ENCODE results near the gene SHPK. TPM values are rescaled to one million over a fixed set of nuclear protein-coding genes. Genes with fewer than 3 reads are reported as not detected.

Gene SHPK
- total RNA-seq, 1 donor from 2014 or later, result 14.1 TPM

DNA sequence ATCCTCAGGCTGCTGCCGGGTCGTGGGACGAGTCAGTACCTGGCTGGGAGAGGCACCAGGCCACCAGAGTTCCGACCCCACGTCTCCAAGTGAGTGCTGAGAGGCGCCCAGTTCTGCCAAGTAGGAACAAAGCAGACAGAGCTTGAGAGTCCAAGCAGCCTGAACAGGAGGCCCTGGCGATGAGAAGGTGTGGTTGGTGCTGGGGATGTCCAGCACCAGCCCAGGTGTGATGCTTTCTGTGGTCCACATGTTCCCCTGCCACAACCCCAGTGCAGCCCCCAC is 21.5 kb upstream of the SHPK start:
- no peak overlapping the region for H3K4me3 Mint-ChIP-seq (ENCODE audit: unreplicated experiment)
- H3K36me3 Mint-ChIP-seq (ENCODE audit: low read depth, unreplicated experiment), result no peaks in the 10 kb centered on the region
- TF ChIP-seq, protein P1, sequence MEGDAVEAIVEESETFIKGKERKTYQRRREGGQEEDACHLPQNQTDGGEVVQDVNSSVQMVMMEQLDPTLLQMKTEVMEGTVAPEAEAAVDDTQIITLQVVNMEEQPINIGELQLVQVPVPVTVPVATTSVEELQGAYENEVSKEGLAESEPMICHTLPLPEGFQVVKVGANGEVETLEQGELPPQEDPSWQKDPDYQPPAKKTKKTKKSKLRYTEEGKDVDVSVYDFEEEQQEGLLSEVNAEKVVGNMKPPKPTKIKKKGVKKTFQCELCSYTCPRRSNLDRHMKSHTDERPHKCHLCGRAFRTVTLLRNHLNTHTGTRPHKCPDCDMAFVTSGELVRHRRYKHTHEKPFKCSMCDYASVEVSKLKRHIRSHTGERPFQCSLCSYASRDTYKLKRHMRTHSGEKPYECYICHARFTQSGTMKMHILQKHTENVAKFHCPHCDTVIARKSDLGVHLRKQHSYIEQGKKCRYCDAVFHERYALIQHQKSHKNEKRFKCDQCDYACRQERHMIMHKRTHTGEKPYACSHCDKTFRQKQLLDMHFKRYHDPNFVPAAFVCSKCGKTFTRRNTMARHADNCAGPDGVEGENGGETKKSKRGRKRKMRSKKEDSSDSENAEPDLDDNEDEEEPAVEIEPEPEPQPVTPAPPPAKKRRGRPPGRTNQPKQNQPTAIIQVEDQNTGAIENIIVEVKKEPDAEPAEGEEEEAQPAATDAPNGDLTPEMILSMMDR (IDR thresholded peaks at IDR 0.05; ENCODE audit: unreplicated experiment), result no peak
- peaks cover 8% of the 10 kb centered on the region for H3K27me3 Mint-ChIP-seq (ENCODE audit: unreplicated experiment)
- no peaks in the 10 kb centered on the region for H3K4me1 Mint-ChIP-seq (ENCODE audit: unreplicated experiment)
- no peaks in the 10 kb centered on the region for H3K9me3 Mint-ChIP-seq (ENCODE audit: unreplicated experiment)
- H3K27ac Mint-ChIP-seq (ENCODE audit: unreplicated experiment), result no peak overlapping the region
- DNase-seq (ENCODE audit: low spot score), result no peak

DNA sequence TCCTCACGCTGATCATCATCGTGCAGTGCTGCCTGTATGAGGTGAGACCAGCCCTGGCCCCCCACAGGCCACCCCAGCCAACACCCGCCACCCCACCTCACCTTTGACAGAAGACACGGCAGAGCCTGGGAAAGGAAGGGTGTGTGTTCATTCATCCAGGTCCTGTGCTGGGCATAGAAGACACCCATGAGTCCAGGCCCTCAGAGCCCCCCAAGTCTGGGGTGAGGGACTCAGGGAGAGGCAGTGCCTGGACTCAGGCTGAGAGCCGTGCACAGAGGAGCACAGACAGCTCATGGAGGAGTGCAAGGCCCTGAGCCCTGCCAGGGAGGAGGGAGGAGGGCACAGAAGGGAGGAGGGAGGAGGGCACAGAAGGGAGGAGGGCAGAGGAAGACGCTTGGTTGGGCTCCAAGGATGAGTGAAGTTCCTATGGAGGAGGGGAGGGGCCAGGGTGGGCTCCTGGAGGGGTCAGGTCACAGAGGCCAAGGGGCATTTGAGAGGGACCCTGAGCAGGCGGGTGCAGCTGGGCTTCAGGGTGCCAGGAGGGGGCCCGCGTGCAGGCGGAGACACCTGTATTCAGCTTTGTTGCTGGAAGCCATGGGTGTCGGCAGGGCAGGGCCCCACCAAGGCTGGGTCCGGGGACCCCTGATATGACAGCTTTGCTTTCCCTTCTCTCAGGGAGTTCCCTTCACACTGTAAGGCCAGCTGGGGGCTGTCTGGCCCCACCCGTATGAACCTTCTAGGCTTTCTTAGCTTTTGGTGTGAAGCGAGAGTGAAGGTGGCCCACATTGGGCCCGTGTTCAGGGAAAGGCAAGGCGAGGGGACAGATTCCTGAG is 20.9 kb upstream of the SHPK start:
- TF ChIP-seq, protein P1 (IDR thresholded peaks at IDR 0.05; ENCODE audit: unreplicated experiment), result no peak
- no peak overlapping the region for H3K4me3 Mint-ChIP-seq (ENCODE audit: unreplicated experiment)
- H3K9me3 Mint-ChIP-seq (ENCODE audit: unreplicated experiment), result no peaks in the 10 kb centered on the region
- peaks cover 6% of the 10 kb centered on the region for H3K27me3 Mint-ChIP-seq (ENCODE audit: unreplicated experiment)
- H3K27ac Mint-ChIP-seq (ENCODE audit: unreplicated experiment), result no peak overlapping the region
- no peaks in the 10 kb centered on the region for H3K4me1 Mint-ChIP-seq (ENCODE audit: unreplicated experiment)
- H3K36me3 Mint-ChIP-seq (ENCODE audit: low read depth, unreplicated experiment), result no peaks in the 10 kb centered on the region
- DNase-seq (ENCODE audit: low spot score), result no peak

DNA sequence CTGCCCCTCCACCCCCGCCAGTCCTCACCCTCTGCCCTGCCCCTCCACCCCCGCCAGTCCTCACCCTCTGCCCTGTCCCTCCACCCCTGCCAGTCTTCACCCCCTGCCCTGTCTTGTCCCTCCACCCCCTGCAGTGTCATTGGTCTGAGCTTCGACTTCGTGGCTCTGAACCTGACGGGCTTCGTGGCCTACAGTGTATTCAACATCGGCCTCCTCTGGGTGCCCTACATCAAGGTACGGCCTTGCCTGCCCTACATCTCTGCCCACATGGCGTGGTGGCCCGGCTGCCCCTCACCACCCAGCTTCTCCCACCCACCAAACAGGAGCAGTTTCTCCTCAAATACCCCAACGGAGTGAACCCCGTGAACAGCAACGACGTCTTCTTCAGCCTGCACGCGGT is 20.3 kb upstream of the SHPK start:
- DNase-seq (ENCODE audit: low spot score), result no peak
- no peak overlapping the region for H3K4me3 Mint-ChIP-seq (ENCODE audit: unreplicated experiment)
- H3K4me1 Mint-ChIP-seq (ENCODE audit: unreplicated experiment), result no peaks in the 10 kb centered on the region
- peak overlapping the region; percentile 52 for H3K27ac Mint-ChIP-seq (ENCODE audit: unreplicated experiment)
- no peaks in the 10 kb centered on the region for H3K9me3 Mint-ChIP-seq (ENCODE audit: unreplicated experiment)
- TF ChIP-seq, protein P1 (IDR thresholded peaks at IDR 0.05; ENCODE audit: unreplicated experiment), result no peak
- H3K27me3 Mint-ChIP-seq (ENCODE audit: unreplicated experiment), result peaks cover 6% of the 10 kb centered on the region
- no peaks in the 10 kb centered on the region for H3K36me3 Mint-ChIP-seq (ENCODE audit: low read depth, unreplicated experiment)

DNA sequence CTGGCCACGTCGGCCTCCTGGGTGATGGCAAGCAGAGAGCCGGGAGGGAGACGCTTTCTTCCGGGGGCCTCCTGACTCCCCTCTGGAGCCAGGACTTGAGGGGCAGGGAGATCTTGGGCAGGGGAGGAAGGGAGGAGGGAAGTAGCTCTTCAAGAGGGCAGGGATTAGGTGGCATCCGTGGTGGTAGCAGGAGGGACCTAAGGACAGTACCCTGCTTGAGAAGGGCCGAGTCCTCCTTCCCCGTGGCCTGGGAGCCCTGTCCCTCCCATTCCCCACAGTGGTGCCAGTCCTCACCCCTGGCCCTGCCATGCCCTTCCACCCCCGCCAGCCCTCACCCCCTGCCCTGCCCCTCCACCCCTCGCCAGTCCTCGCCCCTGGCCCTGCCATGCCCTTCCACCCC is 19.7 kb upstream of the SHPK start:
- peaks cover 3% of the 10 kb centered on the region for H3K27me3 Mint-ChIP-seq (ENCODE audit: unreplicated experiment)
- TF ChIP-seq, protein P1 (IDR thresholded peaks at IDR 0.05; ENCODE audit: unreplicated experiment), result no peak
- H3K4me1 Mint-ChIP-seq (ENCODE audit: unreplicated experiment), result no peaks in the 10 kb centered on the region
- no peak overlapping the region for H3K4me3 Mint-ChIP-seq (ENCODE audit: unreplicated experiment)
- no peak for DNase-seq (ENCODE audit: low spot score)
- H3K9me3 Mint-ChIP-seq (ENCODE audit: unreplicated experiment), result no peaks in the 10 kb centered on the region
- no peaks in the 10 kb centered on the region for H3K36me3 Mint-ChIP-seq (ENCODE audit: low read depth, unreplicated experiment)
- H3K27ac Mint-ChIP-seq (ENCODE audit: unreplicated experiment), result peak overlapping the region; percentile 52

DNA sequence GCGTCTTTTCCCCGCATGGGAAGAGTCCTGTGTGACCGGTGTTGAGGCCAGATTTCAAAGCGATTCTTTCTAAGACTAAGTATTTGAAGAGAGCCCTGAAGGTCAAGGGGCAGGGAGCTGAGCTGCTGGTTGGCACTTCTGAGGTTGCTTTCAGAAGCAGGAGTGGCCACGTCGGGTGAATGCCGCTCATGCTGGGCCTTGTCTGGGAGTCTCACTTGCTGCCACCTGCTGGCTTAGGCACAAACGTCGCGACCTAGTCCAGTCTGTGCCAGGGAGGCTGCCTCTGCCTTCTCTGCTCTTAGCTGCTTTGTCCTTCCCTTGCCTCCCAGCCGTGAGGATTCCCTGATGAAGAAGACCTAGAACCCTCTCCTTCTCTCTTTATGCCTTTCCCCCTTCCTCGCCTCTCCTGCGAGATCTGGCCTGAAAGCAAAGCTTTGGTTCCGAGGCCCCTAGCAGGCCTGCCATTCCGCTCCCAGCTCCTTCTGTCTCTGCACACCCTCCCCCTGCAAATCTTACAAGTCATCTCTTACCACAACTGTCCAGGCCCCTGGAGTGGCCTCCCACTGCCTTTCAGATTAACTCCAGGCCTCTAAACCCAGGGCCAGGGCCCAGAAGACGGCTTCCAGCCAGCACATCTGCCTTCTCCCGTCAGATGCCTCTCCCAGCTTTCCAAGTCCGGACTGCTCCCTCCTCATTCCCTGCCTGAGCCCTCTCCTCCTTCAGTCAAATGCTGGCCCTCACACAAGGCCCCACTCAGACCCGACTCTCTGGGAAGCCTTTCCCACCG is 11.9 kb upstream of the SHPK start:
- no peak overlapping the region for H3K27ac Mint-ChIP-seq (ENCODE audit: unreplicated experiment)

More for the DNA sequence above, 11.9 kb upstream of the SHPK start:
- Mint-ChIP-seq H3K4me3 (ENCODE audit: unreplicated experiment) (no peak overlapping the region), H3K4me1 (ENCODE audit: unreplicated experiment) (peaks cover 5% of the 10 kb centered on the region), H3K27me3 (ENCODE audit: unreplicated experiment) (peaks cover 9% of the 10 kb centered on the region), H3K36me3 (ENCODE audit: low read depth, unreplicated experiment) (peaks cover 15% of the 10 kb centered on the region), H3K9me3 (ENCODE audit: unreplicated experiment) (no peaks in the 10 kb centered on the region)
- peak; percentile 73 for DNase-seq (ENCODE audit: low spot score)
- TF ChIP-seq, protein P1 (IDR thresholded peaks at IDR 0.05; ENCODE audit: unreplicated experiment), result no peak

Data from endothelial cell (in vitro differentiated cells).